ENCODE data around the gene TMEM44.
"Not testable (repeated sequence)": the region's sequence is repeated elsewhere in the genome, so short reads cannot be mapped to it uniquely, and the experiment has no call there.

Gene TMEM44

GRCh38 chr3:194612221-194612620 is 21.0 kb downstream of the TMEM44 start:
- no peak for DNase-seq (ENCODE audit: low spot score in 2 of 2)
- Histone ChIP-seq H3K27me3 (ENCODE audit: low read depth) (no peaks in the 10 kb centered on the region), H3K4me1 (no peaks in the 10 kb centered on the region), H3K36me3 (replicated peaks) (no peaks in the 10 kb centered on the region; the same call in 1 of the 2 replicates), H3K4me3 (no peak overlapping the region), H3K9me3 (no peaks in the 10 kb centered on the region)
- in situ Hi-C loops (cut with MboI; ENCODE audit: low sequenced_read_pairs), result no loop called here

GRCh38 chr3:194610689-194611088 is 22.5 kb downstream of the TMEM44 start:
- Histone ChIP-seq H3K9me3 (no peaks in the 10 kb centered on the region), H3K36me3 (replicated peaks) (no peaks in the 10 kb centered on the region), H3K4me3 (no peak overlapping the region), H3K27me3 (ENCODE audit: low read depth) (no peaks in the 10 kb centered on the region), H3K4me1 (no peaks in the 10 kb centered on the region)
- DNase-seq (ENCODE audit: low spot score in 2 of 2), result no peak
- in situ Hi-C loops (cut with MboI; ENCODE audit: low sequenced_read_pairs), result no loop called here

GRCh38 chr3:194609601-194610000 is 23.6 kb downstream of the TMEM44 start:
- H3K36me3 ChIP-seq (replicated peaks), result no peaks in the 10 kb centered on the region
- H3K4me3 ChIP-seq, result no peak overlapping the region
- H3K4me1 ChIP-seq, result no peaks in the 10 kb centered on the region
- in situ Hi-C loops (cut with MboI; ENCODE audit: low sequenced_read_pairs), result no loop called here
- no peaks in the 10 kb centered on the region for H3K27me3 ChIP-seq (ENCODE audit: low read depth)
- H3K9me3 ChIP-seq, result no peaks in the 10 kb centered on the region
- DNase-seq (ENCODE audit: low spot score in 2 of 2), result no peak

- H3K9me3 ChIP-seq, result no peaks in the 10 kb centered on the region
Observed at GRCh38 chr3:194608981-194609380, 24.2 kb downstream of the TMEM44 start.

GRCh38 chr3:194607592-194608389 is 25.4 kb downstream of the TMEM44 start:
- Histone ChIP-seq H3K4me1 (no peaks in the 10 kb centered on the region), H3K36me3 (replicated peaks) (no peaks in the 10 kb centered on the region), H3K9me3 (no peaks in the 10 kb centered on the region), H3K27me3 (ENCODE audit: low read depth) (no peaks in the 10 kb centered on the region), H3K4me3 (no peak overlapping the region)
- in situ Hi-C loops (cut with MboI; ENCODE audit: low sequenced_read_pairs), result no loop called here
- no peak for DNase-seq (ENCODE audit: low spot score in 2 of 2)

More at GRCh38 chr3:194608981-194609380, 24.2 kb downstream of the TMEM44 start:
- Histone ChIP-seq H3K4me3 (no peak overlapping the region), H3K36me3 (replicated peaks) (no peaks in the 10 kb centered on the region), H3K4me1 (no peaks in the 10 kb centered on the region), H3K27me3 (ENCODE audit: low read depth) (no peaks in the 10 kb centered on the region)
- in situ Hi-C loops (cut with MboI; ENCODE audit: low sequenced_read_pairs), result no loop called here
- no peak for DNase-seq (ENCODE audit: low spot score in 2 of 2)

GRCh38 chr3:194606941-194607340 is 26.3 kb downstream of the TMEM44 start:
- H3K27me3 ChIP-seq (ENCODE audit: low read depth), result no peaks in the 10 kb centered on the region
- DNase-seq (ENCODE audit: low spot score in 2 of 2), result no peak
- no peak overlapping the region for H3K4me3 ChIP-seq
- H3K4me1 ChIP-seq, result no peaks in the 10 kb centered on the region
- in situ Hi-C loops (cut with MboI; ENCODE audit: low sequenced_read_pairs), result no loop called here
- H3K9me3 ChIP-seq, result no peaks in the 10 kb centered on the region
- no peaks in the 10 kb centered on the region; the same call in 1 of the 2 replicates for H3K36me3 ChIP-seq (replicated peaks)

GRCh38 chr3:194606163-194606562 is 27.1 kb downstream of the TMEM44 start:
- Histone ChIP-seq H3K4me1 (no peaks in the 10 kb centered on the region), H3K9me3 (no peaks in the 10 kb centered on the region), H3K27me3 (ENCODE audit: low read depth) (no peaks in the 10 kb centered on the region), H3K4me3 (no peak overlapping the region), H3K36me3 (replicated peaks) (no peaks in the 10 kb centered on the region; the same call in 1 of the 2 replicates)
- no peak for DNase-seq (ENCODE audit: low spot score in 2 of 2)
- in situ Hi-C loops (cut with MboI; ENCODE audit: low sequenced_read_pairs), result no loop called here

- H3K4me1 ChIP-seq; in situ Hi-C loops (cut with MboI; ENCODE audit: low sequenced_read_pairs); H3K9me3 ChIP-seq; DNase-seq (ENCODE audit: low spot score in 2 of 2); H3K27me3 ChIP-seq (ENCODE audit: low read depth); H3K36me3 ChIP-seq (replicated peaks); H3K4me3 ChIP-seq: not testable (repeated sequence)
Observed at GRCh38 chr3:194605314-194605713, 27.9 kb downstream of the TMEM44 start.

- in situ Hi-C loops (cut with MboI; ENCODE audit: low sequenced_read_pairs), result no loop called here
- no peaks in the 10 kb centered on the region for H3K9me3 ChIP-seq
- H3K4me1 ChIP-seq, result no peaks in the 10 kb centered on the region
- H3K27me3 ChIP-seq (ENCODE audit: low read depth), result no peaks in the 10 kb centered on the region
- no peak for DNase-seq (ENCODE audit: low spot score in 2 of 2)
- H3K36me3 ChIP-seq (replicated peaks), result no peaks in the 10 kb centered on the region; the same call in 1 of the 2 replicates
- H3K4me3 ChIP-seq, result no peak overlapping the region
Observed at GRCh38 chr3:194604837-194605236, 28.4 kb downstream of the TMEM44 start.

GRCh38 chr3:194604126-194604525 is 29.1 kb downstream of the TMEM44 start:
- Histone ChIP-seq H3K9me3 (no peaks in the 10 kb centered on the region), H3K36me3 (replicated peaks) (no peaks in the 10 kb centered on the region; the same call in 1 of the 2 replicates), H3K27me3 (ENCODE audit: low read depth) (no peaks in the 10 kb centered on the region), H3K4me3 (no peak overlapping the region), H3K4me1 (no peaks in the 10 kb centered on the region)
- in situ Hi-C loops (cut with MboI; ENCODE audit: low sequenced_read_pairs), result no loop called here
- no peak for DNase-seq (ENCODE audit: low spot score in 2 of 2)

GRCh38 chr3:194602669-194603171 is 30.5 kb downstream of the TMEM44 start:
- no peaks in the 10 kb centered on the region for H3K27me3 ChIP-seq (ENCODE audit: low read depth)
- no peak overlapping the region for H3K4me3 ChIP-seq
- DNase-seq (ENCODE audit: low spot score in 2 of 2), result no peak
- H3K36me3 ChIP-seq (replicated peaks), result no peaks in the 10 kb centered on the region; the same call in 1 of the 2 replicates
- H3K9me3 ChIP-seq, result no peaks in the 10 kb centered on the region
- in situ Hi-C loops (cut with MboI; ENCODE audit: low sequenced_read_pairs), result no loop called here
- no peaks in the 10 kb centered on the region for H3K4me1 ChIP-seq

GRCh38 chr3:194598771-194599557 is 34.3 kb downstream of the TMEM44 start:
- Histone ChIP-seq H3K27me3 (ENCODE audit: low read depth) (no peaks in the 10 kb centered on the region), H3K4me1 (no peaks in the 10 kb centered on the region), H3K4me3 (no peak overlapping the region), H3K9me3 (no peaks in the 10 kb centered on the region), H3K36me3 (replicated peaks) (no peaks in the 10 kb centered on the region; the same call in 1 of the 2 replicates)
- no peak for DNase-seq (ENCODE audit: low spot score in 2 of 2)
- in situ Hi-C loops (cut with MboI; ENCODE audit: low sequenced_read_pairs), result no loop called here

- no peaks in the 10 kb centered on the region for H3K4me1 ChIP-seq
- DNase-seq (ENCODE audit: low spot score in 2 of 2), result no peak
- H3K36me3 ChIP-seq (replicated peaks), result no peaks in the 10 kb centered on the region
- H3K9me3 ChIP-seq, result no peaks in the 10 kb centered on the region
- H3K4me3 ChIP-seq, result no peak overlapping the region
- in situ Hi-C loops (cut with MboI; ENCODE audit: low sequenced_read_pairs), result no loop called here
- no peaks in the 10 kb centered on the region for H3K27me3 ChIP-seq (ENCODE audit: low read depth)
Observed at GRCh38 chr3:194596906-194597305, 36.3 kb downstream of the TMEM44 start.
